ENCODE data around the gene KIAA1958.

KIAA1958 gene

DNA sequence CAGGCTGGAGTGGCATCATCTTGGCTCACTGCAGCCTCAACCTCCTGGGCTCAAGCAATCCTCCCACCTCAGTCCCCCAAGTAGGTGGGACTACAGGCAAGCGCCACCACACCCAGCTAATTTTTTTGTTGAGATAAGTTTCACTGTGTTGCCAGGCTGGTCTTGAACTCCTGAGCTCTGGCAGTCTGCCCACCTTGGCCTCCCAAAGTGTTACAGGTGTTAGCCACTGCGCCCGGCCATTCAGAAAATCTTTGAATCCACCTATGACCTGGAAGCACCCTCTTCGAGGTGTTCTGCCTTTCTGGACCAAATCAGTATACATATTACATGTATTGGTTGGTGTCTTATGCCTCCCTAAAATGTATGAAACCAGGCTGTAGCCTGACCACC is 61.4 kb downstream of the KIAA1958 start:
- Histone ChIP-seq H3K4me3 (no peak overlapping the region), H3K4me2 (no peak overlapping the region)

DNA sequence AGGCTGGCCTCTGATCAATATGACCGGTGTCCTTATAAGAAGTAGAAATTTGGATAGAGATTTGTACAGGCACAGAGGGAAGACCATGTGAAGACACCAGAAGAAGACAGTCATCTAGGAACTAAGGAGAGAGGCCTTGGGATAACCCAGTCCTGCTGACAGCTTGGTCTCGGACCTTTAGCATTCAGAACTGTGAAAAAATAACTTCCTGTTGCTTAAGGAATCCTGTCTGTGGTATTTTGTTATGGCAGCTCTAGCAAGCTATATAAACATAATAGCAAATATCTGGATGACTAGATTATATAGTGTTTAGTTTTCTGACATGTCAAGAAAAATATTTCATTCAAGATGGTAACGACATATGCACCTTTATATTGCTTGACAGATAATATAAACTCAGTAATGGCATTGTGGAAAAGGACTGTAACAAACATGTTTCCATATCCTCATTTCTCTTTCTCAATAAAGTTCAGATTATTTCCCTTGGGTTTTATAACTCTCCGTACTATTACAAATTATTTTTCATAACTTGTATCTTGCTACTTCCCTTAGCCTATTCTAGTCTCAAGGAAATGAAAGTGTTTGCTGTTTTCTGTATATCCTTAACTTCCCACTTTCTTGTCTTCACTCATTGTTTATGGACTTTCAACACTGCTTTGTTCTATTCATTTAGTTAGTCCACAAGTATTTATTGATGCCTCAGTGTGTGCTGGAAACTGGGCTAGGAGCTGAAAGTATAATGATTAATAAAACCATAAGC is 62.4 kb downstream of the KIAA1958 start:
- H3K4me3 ChIP-seq = no peak overlapping the region
- no peak overlapping the region for H3K4me2 ChIP-seq
- no peaks in the 10 kb centered on the region for H3K27me3 ChIP-seq
- peaks cover 8% of the 10 kb centered on the region for H3K9me3 ChIP-seq
- H3K27ac ChIP-seq = no peak overlapping the region
- TF ChIP-seq Cebpa-rat (IDR thresholded peaks at IDR 0.05) = no peak
- peaks cover 6% of the 10 kb centered on the region; the same call in 1 of the 2 replicates for H3K36me3 ChIP-seq
- peaks cover 10% of the 10 kb centered on the region; the same call in 1 of the 2 replicates for H3K4me1 ChIP-seq
- H3K9ac ChIP-seq = no peak overlapping the region
- peaks cover 60% of the 10 kb centered on the region for H4K20me1 ChIP-seq

More for the DNA sequence above, 61.4 kb downstream of the KIAA1958 start:
- Histone ChIP-seq H3K27ac (no peak overlapping the region), H3K9ac (no peak overlapping the region), H3K36me3 (peaks cover 6% of the 10 kb centered on the region; the same call in 1 of the 2 replicates), H3K9me3 (peaks cover 8% of the 10 kb centered on the region), H3K4me1 (peaks cover 10% of the 10 kb centered on the region; the same call in 1 of the 2 replicates), H3K27me3 (no peaks in the 10 kb centered on the region), H4K20me1 (peaks cover 70% of the 10 kb centered on the region)
- TF ChIP-seq Cebpa-rat (IDR thresholded peaks at IDR 0.05) = no peak

DNA sequence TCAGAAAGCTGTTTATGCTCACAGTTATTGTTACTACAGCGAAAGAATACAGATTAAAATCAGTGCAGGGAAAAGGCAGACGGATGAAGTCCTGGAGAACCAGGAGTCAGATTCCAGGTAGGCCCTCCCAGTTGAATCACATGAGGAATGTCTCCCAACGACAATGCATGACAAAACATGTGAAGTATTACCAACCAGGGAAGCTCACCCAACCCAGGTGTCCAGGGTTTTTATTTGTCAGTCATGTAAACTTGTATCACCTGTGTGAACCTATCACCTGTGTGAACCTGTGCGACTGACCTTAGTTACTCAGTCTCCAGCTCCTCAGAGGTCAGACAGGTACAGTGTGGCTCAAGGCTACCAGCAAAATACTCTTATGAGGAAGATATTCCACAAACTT is 63.9 kb downstream of the KIAA1958 start:
- H3K36me3 ChIP-seq = peaks cover 14% of the 10 kb centered on the region
- H4K20me1 ChIP-seq = peaks cover 68% of the 10 kb centered on the region
- H3K4me1 ChIP-seq = peaks cover 10% of the 10 kb centered on the region; the same call in 1 of the 2 replicates
- H3K4me3 ChIP-seq = no peak overlapping the region
- H3K9me3 ChIP-seq = peaks cover 8% of the 10 kb centered on the region
- no peaks in the 10 kb centered on the region for H3K27me3 ChIP-seq
- no peak overlapping the region for H3K27ac ChIP-seq
- no peak overlapping the region for H3K9ac ChIP-seq
- no peak for TF ChIP-seq Cebpa-rat (IDR thresholded peaks at IDR 0.05)
- H3K4me2 ChIP-seq = no peak overlapping the region

DNA sequence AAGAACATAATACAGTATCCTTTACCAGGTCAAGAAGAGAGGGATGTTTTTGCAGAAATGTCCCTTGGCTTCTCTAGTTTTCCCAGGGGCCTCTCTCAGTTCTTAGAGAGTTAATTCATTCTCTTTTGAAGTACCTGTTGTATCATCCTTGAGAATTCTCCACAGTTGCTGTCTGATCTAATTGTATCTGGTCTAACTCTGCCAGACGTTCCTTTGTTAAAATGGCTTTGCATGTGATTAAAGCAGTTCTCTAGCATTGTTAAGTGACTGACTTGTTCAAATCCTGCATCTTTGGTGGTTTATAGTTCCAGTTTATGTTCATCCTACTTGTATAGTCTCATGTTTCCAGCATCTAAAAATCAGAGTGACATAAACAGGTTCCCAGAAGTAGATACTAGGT is 65.0 kb downstream of the KIAA1958 start:
- Histone ChIP-seq H3K9ac (no peak overlapping the region), H3K4me1 (peaks cover 10% of the 10 kb centered on the region; the same call in 1 of the 2 replicates), H4K20me1 (peaks cover 79% of the 10 kb centered on the region), H3K4me2 (no peak overlapping the region), H3K27me3 (no peaks in the 10 kb centered on the region), H3K4me3 (no peak overlapping the region), H3K27ac (no peak overlapping the region), H3K9me3 (peaks cover 3% of the 10 kb centered on the region), H3K36me3 (peaks cover 16% of the 10 kb centered on the region)
- TF ChIP-seq Cebpa-rat (IDR thresholded peaks at IDR 0.05) = no peak

DNA sequence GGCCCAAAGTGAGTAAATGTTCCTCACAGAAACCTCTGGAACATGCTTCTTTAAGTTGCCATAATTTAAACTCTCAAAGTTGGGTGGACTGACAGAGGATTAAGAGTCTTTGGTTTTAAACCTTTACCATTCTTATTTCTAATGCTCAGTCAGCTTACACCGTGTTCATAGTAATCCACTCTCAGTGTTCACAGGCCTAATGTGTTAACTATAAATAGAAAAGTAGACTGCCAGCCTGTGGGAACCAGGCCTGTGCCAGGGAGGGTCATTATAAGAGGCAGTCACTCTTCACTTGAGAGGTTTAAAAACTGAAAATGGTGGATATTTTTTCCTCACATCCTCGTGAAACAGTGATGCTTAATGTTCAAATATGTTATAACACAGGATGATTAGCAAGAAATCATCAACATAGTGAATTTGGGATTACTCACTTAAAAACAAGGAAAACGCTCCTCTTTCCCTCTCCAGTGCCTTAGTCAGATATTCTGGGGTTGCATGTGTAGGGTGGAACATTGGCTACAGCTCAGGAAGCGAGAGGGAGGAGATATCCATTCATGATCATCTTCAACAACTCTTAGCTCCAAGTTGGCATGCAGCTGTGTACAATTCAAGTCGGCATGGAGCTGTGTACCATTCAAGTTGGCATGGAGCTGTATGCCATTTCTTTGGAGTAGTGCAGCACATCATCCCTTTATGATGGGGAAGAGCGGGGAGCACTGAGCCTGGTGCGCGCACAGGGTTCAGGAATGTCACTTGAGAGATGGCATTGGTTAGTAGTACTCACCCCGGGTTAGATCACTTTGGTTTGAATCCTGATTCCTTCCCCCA is 65.8 kb downstream of the KIAA1958 start:
- Histone ChIP-seq H4K20me1 (peaks cover 87% of the 10 kb centered on the region), H3K27ac (no peak overlapping the region), H3K36me3 (peaks cover 16% of the 10 kb centered on the region; the same call in 1 of the 2 replicates), H3K4me1 (peaks cover 10% of the 10 kb centered on the region; the same call in 1 of the 2 replicates), H3K4me3 (no peak overlapping the region), H3K9me3 (no peaks in the 10 kb centered on the region), H3K27me3 (no peaks in the 10 kb centered on the region), H3K9ac (no peak overlapping the region), H3K4me2 (no peak overlapping the region)
- no peak for TF ChIP-seq Cebpa-rat (IDR thresholded peaks at IDR 0.05)

DNA sequence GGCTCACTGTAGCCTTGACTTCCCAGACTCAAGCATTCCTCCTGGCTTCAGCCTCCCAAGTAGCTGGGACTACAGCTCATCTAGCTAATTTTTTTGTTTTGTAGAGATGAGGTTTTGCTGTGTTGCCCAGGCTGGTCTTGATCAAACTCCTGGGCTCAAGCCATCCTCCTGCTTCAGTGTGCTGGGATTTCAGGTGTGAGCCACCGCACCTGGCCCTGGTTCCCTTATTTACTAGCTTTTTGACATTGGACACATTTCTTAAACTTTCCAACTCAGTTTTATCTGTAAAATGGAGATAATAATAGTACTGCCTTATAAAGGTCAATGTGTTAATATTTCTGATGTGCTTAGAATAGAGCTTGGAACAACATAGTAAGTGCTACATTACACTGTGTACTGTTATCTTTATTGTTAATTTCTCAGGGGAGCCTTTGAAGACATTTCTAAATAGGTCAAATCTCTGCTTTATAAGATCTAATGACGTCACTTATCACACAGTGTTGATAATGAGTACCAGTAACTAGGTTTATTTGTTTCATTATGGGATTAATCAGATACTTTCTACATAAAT is 66.7 kb downstream of the KIAA1958 start:
- no peak overlapping the region for H3K9ac ChIP-seq
- no peak for TF ChIP-seq Cebpa-rat (IDR thresholded peaks at IDR 0.05)
- H3K4me1 ChIP-seq = peaks cover 10% of the 10 kb centered on the region; the same call in 1 of the 2 replicates
- no peak overlapping the region for H3K4me2 ChIP-seq
- no peaks in the 10 kb centered on the region for H3K9me3 ChIP-seq
- no peak overlapping the region for H3K27ac ChIP-seq
- H3K36me3 ChIP-seq = peaks cover 16% of the 10 kb centered on the region; the same call in 1 of the 2 replicates
- no peaks in the 10 kb centered on the region for H3K27me3 ChIP-seq
- H3K4me3 ChIP-seq = no peak overlapping the region
- peaks cover 85% of the 10 kb centered on the region for H4K20me1 ChIP-seq

DNA sequence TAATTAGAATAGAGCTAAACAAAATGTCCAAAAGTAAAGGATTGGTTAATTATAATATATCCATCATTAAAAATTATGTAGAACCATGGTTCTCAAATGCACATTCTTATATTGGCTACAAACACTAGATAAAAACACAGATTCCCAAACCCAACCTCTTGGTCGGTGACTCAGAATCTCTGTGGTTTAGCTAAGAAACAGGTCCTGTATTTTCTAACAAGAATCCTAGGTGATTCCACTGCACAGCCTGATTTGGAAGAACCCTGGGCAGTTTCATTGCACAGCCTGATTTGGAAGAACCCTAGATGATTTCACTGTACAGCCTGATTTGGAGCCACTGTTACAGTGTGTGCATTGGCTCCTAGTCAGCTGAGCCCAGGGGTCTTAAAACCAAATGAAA is 67.9 kb downstream of the KIAA1958 start:
- no peak overlapping the region for H3K4me2 ChIP-seq
- TF ChIP-seq Cebpa-rat (IDR thresholded peaks at IDR 0.05) = no peak
- no peaks in the 10 kb centered on the region; the same call in 1 of the 2 replicates for H3K4me1 ChIP-seq
- H3K4me3 ChIP-seq = no peak overlapping the region
- H3K9me3 ChIP-seq = no peaks in the 10 kb centered on the region
- no peak overlapping the region for H3K9ac ChIP-seq
- no peak overlapping the region for H3K27ac ChIP-seq
- H3K36me3 ChIP-seq = peaks cover 16% of the 10 kb centered on the region; the same call in 1 of the 2 replicates
- peaks cover 86% of the 10 kb centered on the region for H4K20me1 ChIP-seq
- H3K27me3 ChIP-seq = no peaks in the 10 kb centered on the region

DNA sequence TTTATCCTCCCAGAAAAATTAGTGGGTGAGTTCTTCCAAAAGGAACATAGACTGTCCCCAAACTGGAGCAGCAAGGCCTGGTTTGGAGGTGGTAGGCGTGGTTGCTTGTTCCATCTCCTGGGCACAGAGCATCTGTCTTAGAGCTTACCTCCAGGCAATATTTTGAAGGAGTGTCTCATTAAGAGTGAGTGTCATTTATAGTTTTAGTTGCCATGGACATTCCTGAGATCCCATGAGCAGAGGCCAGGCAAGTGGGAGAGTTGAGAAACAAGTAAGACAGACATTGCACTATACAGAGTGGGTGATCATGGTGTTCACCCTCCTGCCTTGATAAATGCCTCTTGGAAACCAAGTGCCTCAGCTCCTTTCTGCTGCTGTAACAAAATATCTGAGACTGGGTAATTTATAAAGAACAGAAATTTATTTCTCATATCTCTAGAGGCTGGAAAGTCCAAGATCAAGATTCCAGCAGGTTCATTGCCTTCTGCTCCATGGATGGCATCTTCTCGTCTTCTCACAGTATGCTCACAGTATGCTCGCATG is 68.5 kb downstream of the KIAA1958 start:
- Histone ChIP-seq H3K9me3 (no peaks in the 10 kb centered on the region), H3K27me3 (no peaks in the 10 kb centered on the region), H3K27ac (no peak overlapping the region), H4K20me1 (peaks cover 86% of the 10 kb centered on the region), H3K36me3 (peaks cover 16% of the 10 kb centered on the region; the same call in 1 of the 2 replicates), H3K9ac (no peak overlapping the region), H3K4me3 (no peak overlapping the region), H3K4me2 (no peak overlapping the region), H3K4me1 (no peaks in the 10 kb centered on the region)
- no peak for TF ChIP-seq Cebpa-rat (IDR thresholded peaks at IDR 0.05)

DNA sequence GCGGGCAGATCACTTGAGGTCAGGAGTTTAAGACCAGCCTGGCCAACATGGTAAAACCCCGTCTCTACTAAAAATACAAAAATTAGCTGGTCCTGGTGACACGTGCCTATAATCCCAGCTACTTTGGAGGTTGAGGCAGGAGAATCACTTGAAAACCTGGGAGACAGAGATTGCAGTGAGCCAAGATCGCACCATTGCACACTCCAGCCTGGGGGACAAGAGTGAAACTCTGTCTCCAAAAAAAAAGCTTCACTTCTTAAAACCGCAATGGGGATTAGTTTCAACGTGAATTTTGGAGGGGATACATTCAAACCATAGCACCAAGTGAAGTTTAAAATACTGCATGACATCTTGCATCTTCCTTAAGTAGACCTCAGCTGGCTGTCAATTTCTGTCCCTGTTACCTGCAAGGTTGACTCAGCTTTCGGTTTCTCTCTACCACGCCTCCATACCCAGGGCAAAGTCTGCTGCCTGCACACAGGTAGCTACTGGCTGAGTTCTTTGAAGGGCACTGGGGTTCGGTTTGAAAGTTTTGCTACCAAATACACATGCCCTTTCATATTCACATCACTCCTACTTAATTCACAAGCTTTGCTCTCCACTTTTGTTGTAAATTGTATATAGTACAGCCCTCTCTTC is 69.3 kb downstream of the KIAA1958 start:
- no peak overlapping the region for H3K9ac ChIP-seq
- no peak overlapping the region for H3K27ac ChIP-seq
- H3K4me2 ChIP-seq = no peak overlapping the region

More for the DNA sequence above, 69.3 kb downstream of the KIAA1958 start:
- Histone ChIP-seq H3K36me3 (peaks cover 16% of the 10 kb centered on the region; the same call in 1 of the 2 replicates), H3K4me1 (no peaks in the 10 kb centered on the region), H3K27me3 (no peaks in the 10 kb centered on the region), H4K20me1 (peaks cover 80% of the 10 kb centered on the region), H3K4me3 (no peak overlapping the region), H3K9me3 (no peaks in the 10 kb centered on the region)
- TF ChIP-seq Cebpa-rat (IDR thresholded peaks at IDR 0.05) = no peak

Data from BLaER1 (cell line).